H1 (cell line): ENCODE results near the gene TMEM82. TPM values are rescaled to one million over a fixed set of nuclear protein-coding genes. Genes with fewer than 3 reads are reported as not detected.

Experiments used
- CBX8 ChIP-seq: fragments of 300-800, 300-1000 bp; sonication (generic); IDR thresholded peaks from 2 replicates; pipeline ENCODE4 v1.7.1; 2016; ENCODE audit warnings: low read depth, low read length, borderline replicate concordance
- CHD2 ChIP-seq: IDR thresholded peaks from 2 replicates; pipeline ENCODE4 v1.6.1; 2012; ENCODE audit warnings: low read length, improper control_type of control experiment
- HDAC2 ChIP-seq, 2 experiments: fragments of 300-600 bp in 1 of 2; sonication (generic) in 1 of 2; IDR thresholded peaks; 2 replicates each; pipeline ENCODE4 v1.6.1; 2011 to 2012; ENCODE audit warnings: low read depth in 2 of 2, low read length in 2 of 2, mild to moderate bottlenecking in 2 of 2, moderate library complexity in 2 of 2, borderline replicate concordance in 1 of 2, inconsistent platforms in 1 of 2
- TAF7 ChIP-seq: optimal IDR thresholded peaks from 2 replicates; pipeline ENCODE3; 2011; ENCODE audit warnings: low read depth, mild to moderate bottlenecking, inconsistent platforms, low read length, moderate library complexity, borderline replicate concordance
- TCF12 ChIP-seq: IDR thresholded peaks from 2 replicates; pipeline ENCODE4 v1.6.1; 2011; ENCODE audit warnings: low read depth, mild to moderate bottlenecking, low read length
- polyA plus RNA-seq, 7 experiments: library from polyadenylated mRNA; depleted of rRNA in 3 of 7; stranded (reverse) in 5 of 7; unstranded in 2 of 7; fragments of >200 nt in 5 of 7; fragments of 200-250 nt in 2 of 7; gene quantifications; 1 replicate in 5 of 7; 2 replicates in 1 of 7; 4 replicates in 1 of 7; pipeline versions ENCODE4 v1.2.1 to v1.2.3, GENCODE V29; 2011 to 2013; ENCODE audit warnings: missing spikeins in 2 of 7, mixed read lengths in 2 of 7
- total RNA-seq: library from RNA; stranded (reverse); fragmentation: NEBNext Ultra II Directional; extraction: Animal tissue kit (Norgen Biotek cat#: 25700); gene quantifications from 2 replicates; pipeline ENCODE4 v1.2.1, GENCODE V29; 2021
- TF ChIP-seq, protein P1 (sequence below): fragments of 300-600 bp; sonication (generic); IDR thresholded peaks from 2 replicates; pipeline ENCODE4 v1.7.1; 2012; ENCODE audit warnings: low read length, moderate library complexity, mild to moderate bottlenecking, inconsistent platforms; ENCODE audit not compliant: insufficient replicate concordance
- TF ChIP-seq, protein P2 (sequence below): IDR thresholded peaks from 2 replicates; pipeline ENCODE4 v1.6.1; 2012; ENCODE audit warnings: low read length, inconsistent platforms

TMEM82 gene
- total and polyA plus RNA-seq, 2 of the 8 experiments (the other 6 are each of a cell fraction or from before 2014, with no cell fraction given), result 0.32 to 2.1 TPM

DNA sequence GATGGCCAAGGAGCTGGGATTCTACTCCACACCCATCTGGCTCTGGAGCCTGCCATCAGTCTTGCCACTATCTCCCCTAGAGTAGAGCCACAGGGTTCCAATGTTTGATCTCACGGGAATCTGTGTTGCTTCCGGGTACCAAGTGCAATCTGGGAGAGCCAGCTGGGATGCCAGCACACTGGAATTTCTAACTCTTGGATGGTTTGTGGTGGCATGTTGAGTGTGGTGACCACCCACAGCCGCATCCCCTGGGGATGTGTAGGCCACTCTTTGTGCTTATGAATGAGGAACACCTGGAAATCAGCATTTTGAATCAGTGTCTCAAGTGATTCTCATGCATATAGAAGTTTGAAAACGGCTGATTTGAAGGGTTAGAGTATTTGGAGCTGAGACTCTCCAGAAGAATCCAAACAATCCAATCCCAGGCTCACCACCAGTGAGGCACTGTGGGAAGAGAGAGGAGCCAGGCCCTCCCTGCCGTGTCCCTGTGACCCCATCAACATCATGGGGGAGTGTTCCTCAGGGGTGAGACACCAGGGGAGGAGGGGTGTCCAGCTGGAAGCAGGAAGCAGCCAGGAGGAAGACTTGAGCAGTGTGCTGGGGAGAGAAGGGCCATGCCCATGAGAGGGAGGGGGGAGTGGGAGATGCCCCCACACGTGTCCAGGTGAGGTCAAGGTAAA lies 29.7 kb downstream of the TMEM82 start (continued):
- TF ChIP-seq, protein P1, sequence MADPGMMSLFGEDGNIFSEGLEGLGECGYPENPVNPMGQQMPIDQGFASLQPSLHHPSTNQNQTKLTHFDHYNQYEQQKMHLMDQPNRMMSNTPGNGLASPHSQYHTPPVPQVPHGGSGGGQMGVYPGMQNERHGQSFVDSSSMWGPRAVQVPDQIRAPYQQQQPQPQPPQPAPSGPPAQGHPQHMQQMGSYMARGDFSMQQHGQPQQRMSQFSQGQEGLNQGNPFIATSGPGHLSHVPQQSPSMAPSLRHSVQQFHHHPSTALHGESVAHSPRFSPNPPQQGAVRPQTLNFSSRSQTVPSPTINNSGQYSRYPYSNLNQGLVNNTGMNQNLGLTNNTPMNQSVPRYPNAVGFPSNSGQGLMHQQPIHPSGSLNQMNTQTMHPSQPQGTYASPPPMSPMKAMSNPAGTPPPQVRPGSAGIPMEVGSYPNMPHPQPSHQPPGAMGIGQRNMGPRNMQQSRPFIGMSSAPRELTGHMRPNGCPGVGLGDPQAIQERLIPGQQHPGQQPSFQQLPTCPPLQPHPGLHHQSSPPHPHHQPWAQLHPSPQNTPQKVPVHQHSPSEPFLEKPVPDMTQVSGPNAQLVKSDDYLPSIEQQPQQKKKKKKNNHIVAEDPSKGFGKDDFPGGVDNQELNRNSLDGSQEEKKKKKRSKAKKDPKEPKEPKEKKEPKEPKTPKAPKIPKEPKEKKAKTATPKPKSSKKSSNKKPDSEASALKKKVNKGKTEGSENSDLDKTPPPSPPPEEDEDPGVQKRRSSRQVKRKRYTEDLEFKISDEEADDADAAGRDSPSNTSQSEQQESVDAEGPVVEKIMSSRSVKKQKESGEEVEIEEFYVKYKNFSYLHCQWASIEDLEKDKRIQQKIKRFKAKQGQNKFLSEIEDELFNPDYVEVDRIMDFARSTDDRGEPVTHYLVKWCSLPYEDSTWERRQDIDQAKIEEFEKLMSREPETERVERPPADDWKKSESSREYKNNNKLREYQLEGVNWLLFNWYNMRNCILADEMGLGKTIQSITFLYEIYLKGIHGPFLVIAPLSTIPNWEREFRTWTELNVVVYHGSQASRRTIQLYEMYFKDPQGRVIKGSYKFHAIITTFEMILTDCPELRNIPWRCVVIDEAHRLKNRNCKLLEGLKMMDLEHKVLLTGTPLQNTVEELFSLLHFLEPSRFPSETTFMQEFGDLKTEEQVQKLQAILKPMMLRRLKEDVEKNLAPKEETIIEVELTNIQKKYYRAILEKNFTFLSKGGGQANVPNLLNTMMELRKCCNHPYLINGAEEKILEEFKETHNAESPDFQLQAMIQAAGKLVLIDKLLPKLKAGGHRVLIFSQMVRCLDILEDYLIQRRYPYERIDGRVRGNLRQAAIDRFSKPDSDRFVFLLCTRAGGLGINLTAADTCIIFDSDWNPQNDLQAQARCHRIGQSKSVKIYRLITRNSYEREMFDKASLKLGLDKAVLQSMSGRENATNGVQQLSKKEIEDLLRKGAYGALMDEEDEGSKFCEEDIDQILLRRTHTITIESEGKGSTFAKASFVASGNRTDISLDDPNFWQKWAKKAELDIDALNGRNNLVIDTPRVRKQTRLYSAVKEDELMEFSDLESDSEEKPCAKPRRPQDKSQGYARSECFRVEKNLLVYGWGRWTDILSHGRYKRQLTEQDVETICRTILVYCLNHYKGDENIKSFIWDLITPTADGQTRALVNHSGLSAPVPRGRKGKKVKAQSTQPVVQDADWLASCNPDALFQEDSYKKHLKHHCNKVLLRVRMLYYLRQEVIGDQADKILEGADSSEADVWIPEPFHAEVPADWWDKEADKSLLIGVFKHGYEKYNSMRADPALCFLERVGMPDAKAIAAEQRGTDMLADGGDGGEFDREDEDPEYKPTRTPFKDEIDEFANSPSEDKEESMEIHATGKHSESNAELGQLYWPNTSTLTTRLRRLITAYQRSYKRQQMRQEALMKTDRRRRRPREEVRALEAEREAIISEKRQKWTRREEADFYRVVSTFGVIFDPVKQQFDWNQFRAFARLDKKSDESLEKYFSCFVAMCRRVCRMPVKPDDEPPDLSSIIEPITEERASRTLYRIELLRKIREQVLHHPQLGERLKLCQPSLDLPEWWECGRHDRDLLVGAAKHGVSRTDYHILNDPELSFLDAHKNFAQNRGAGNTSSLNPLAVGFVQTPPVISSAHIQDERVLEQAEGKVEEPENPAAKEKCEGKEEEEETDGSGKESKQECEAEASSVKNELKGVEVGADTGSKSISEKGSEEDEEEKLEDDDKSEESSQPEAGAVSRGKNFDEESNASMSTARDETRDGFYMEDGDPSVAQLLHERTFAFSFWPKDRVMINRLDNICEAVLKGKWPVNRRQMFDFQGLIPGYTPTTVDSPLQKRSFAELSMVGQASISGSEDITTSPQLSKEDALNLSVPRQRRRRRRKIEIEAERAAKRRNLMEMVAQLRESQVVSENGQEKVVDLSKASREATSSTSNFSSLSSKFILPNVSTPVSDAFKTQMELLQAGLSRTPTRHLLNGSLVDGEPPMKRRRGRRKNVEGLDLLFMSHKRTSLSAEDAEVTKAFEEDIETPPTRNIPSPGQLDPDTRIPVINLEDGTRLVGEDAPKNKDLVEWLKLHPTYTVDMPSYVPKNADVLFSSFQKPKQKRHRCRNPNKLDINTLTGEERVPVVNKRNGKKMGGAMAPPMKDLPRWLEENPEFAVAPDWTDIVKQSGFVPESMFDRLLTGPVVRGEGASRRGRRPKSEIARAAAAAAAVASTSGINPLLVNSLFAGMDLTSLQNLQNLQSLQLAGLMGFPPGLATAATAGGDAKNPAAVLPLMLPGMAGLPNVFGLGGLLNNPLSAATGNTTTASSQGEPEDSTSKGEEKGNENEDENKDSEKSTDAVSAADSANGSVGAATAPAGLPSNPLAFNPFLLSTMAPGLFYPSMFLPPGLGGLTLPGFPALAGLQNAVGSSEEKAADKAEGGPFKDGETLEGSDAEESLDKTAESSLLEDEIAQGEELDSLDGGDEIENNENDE, result no peak
- no peak for TF ChIP-seq TCF12
- no peak for TF ChIP-seq TAF7
- no peak for TF ChIP-seq CBX8
- TF ChIP-seq, protein P2, sequence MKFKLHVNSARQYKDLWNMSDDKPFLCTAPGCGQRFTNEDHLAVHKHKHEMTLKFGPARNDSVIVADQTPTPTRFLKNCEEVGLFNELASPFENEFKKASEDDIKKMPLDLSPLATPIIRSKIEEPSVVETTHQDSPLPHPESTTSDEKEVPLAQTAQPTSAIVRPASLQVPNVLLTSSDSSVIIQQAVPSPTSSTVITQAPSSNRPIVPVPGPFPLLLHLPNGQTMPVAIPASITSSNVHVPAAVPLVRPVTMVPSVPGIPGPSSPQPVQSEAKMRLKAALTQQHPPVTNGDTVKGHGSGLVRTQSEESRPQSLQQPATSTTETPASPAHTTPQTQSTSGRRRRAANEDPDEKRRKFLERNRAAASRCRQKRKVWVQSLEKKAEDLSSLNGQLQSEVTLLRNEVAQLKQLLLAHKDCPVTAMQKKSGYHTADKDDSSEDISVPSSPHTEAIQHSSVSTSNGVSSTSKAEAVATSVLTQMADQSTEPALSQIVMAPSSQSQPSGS, result no peak
- TF ChIP-seq CHD2, result no peak
- TF ChIP-seq HDAC2 (IDR thresholded peaks at IDR 0.05; ENCODE audit: borderline replicate concordance in 1 of 2, low read depth in 2 of 2, low read length in 2 of 2), result no peak
